Measurements from ENCODE around the gene NEK6.

The NEK6 gene

GRCh38 chr9:124356745-124357390 is 99.1 kb downstream of the NEK6 start:
- H3K4me1 ChIP-seq (ENCODE audit: control insufficient read depth, insufficient read depth, low read depth, low read length), result peaks cover 35% of the 10 kb centered on the region
- WGBS, result 97% methylated on average over 16 of the region's 19 CpGs

GRCh38 chr9:124357721-124358361 is 100.1 kb downstream of the NEK6 start:
- no peaks in the 10 kb centered on the region for H3K9me3 ChIP-seq (ENCODE audit: control insufficient read depth, low read length)
- no peak overlapping the region for H3K9ac ChIP-seq (ENCODE audit: low read length)
- H3K18ac ChIP-seq (ENCODE audit: low read depth in 1 of 2, low read length in 2 of 2), result no peak overlapping the region
- no peak overlapping the region for H2AFZ ChIP-seq (ENCODE audit: low read depth, low read length)
- peaks cover 19% of the 10 kb centered on the region for H3K79me1 ChIP-seq (replicated peaks; ENCODE audit: low read length, poor library complexity, severe bottlenecking)
- no peaks in the 10 kb centered on the region for H3K27me3 ChIP-seq (ENCODE audit: control insufficient read depth in 1 of 2, insufficient read depth in 1 of 2, low read length in 2 of 2)
- H3K4ac ChIP-seq (ENCODE audit: low read depth in 1 of 2, low read length in 2 of 2), result no peak overlapping the region
- H3K27ac ChIP-seq (ENCODE audit: low read length, poor library complexity, severe bottlenecking), result no peak overlapping the region
- DNase-seq, result peak; percentile 28
- no peak overlapping the region for H2BK15ac ChIP-seq (ENCODE audit: low read depth, poor library complexity, severe bottlenecking)
- H3K23ac ChIP-seq (ENCODE audit: low read length in 2 of 2), result no peak overlapping the region
- peak overlapping the region in 1 of 2 experiments; percentile 25 for H2BK12ac ChIP-seq (ENCODE audit: low read length in 2 of 2)
- no peak overlapping the region for H3K4me3 ChIP-seq (ENCODE audit: insufficient read depth in 1 of 2, low read depth in 1 of 2, low read length in 2 of 2)
- H4K8ac ChIP-seq (ENCODE audit: low read length), result no peak overlapping the region
- WGBS, result 94% methylated on average over 13 of the region's 13 CpGs
- H4K91ac ChIP-seq (ENCODE audit: low read length), result no peak overlapping the region
- H3K14ac ChIP-seq (ENCODE audit: low read length in 2 of 2), result no peak overlapping the region
- H3K36me3 ChIP-seq (ENCODE audit: control insufficient read depth in 1 of 2, insufficient read depth in 2 of 2, low read depth in 1 of 2, low read length in 2 of 2), result peaks cover 48 to 52% of the 10 kb centered on the region in 2 experiments
- H2BK120ac ChIP-seq (ENCODE audit: low read depth, low read length), result no peak overlapping the region
- no peak overlapping the region for H2AK5ac ChIP-seq (ENCODE audit: low read length, severe bottlenecking)
- H2BK5ac ChIP-seq (ENCODE audit: low read depth, low read length, poor library complexity, severe bottlenecking), result no peak overlapping the region
- no peak overlapping the region for H3K4me2 ChIP-seq (ENCODE audit: low read length, poor library complexity, severe bottlenecking)
- peaks cover 34% of the 10 kb centered on the region for H3K4me1 ChIP-seq (ENCODE audit: control insufficient read depth, insufficient read depth, low read depth, low read length)

More at GRCh38 chr9:124356745-124357390, 99.1 kb downstream of the NEK6 start:
- Histone ChIP-seq H2AK5ac (ENCODE audit: low read length, severe bottlenecking) (no peak overlapping the region), H3K14ac (ENCODE audit: low read length in 2 of 2) (no peak overlapping the region), H3K23ac (ENCODE audit: low read length in 2 of 2) (no peak overlapping the region), H2BK12ac (ENCODE audit: low read length in 2 of 2) (no peak overlapping the region), H2BK120ac (ENCODE audit: low read depth, low read length) (no peak overlapping the region), H3K9me3 (ENCODE audit: control insufficient read depth, low read length) (no peaks in the 10 kb centered on the region), H2AFZ (ENCODE audit: low read depth, low read length) (no peak overlapping the region), H3K18ac (ENCODE audit: low read depth in 1 of 2, low read length in 2 of 2) (no peak overlapping the region), H2BK15ac (ENCODE audit: low read depth, poor library complexity, severe bottlenecking) (no peak overlapping the region), H3K4me3 (ENCODE audit: insufficient read depth in 1 of 2, low read depth in 1 of 2, low read length in 2 of 2) (no peak overlapping the region), H3K9ac (ENCODE audit: low read length) (no peak overlapping the region), H4K91ac (ENCODE audit: low read length) (no peak overlapping the region), H3K27me3 (ENCODE audit: control insufficient read depth in 1 of 2, insufficient read depth in 1 of 2, low read length in 2 of 2) (no peaks in the 10 kb centered on the region), H3K4me2 (ENCODE audit: low read length, poor library complexity, severe bottlenecking) (no peak overlapping the region), H4K8ac (ENCODE audit: low read length) (no peak overlapping the region), H2BK5ac (ENCODE audit: low read depth, low read length, poor library complexity, severe bottlenecking) (no peak overlapping the region), H3K79me1 (replicated peaks; ENCODE audit: low read length, poor library complexity, severe bottlenecking) (peaks cover 21% of the 10 kb centered on the region), H3K27ac (ENCODE audit: low read length, poor library complexity, severe bottlenecking) (no peak overlapping the region), H3K4ac (ENCODE audit: low read depth in 1 of 2, low read length in 2 of 2) (no peak overlapping the region), H3K36me3 (ENCODE audit: control insufficient read depth in 1 of 2, insufficient read depth in 2 of 2, low read depth in 1 of 2, low read length in 2 of 2) (peaks cover 57 to 60% of the 10 kb centered on the region in 2 experiments)
- no peak for DNase-seq

DNA sequence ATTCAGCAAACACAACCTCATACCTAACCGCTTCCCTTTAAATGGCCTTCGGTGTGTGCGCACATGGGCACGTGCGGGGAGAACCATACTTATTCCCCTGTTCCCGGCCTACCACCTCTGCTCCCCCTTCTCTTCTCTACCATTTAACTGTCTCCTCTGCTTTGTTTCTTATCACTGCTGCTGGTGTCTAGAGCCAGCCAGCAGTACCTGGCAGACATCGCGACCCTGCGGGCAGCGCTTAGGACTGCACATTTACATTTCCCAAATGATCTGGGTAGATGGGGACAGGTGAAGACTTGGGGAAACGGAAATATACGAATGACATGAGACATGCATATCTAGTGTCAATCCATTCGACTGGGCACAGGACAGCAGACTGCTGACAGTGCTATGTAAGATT is 100.9 kb downstream of the NEK6 start:
- Histone ChIP-seq H2AK5ac (ENCODE audit: low read length, severe bottlenecking) (no peak overlapping the region), H3K23ac (ENCODE audit: low read length in 2 of 2) (no peak overlapping the region), H3K4me1 (ENCODE audit: control insufficient read depth, insufficient read depth, low read depth, low read length) (peaks cover 30% of the 10 kb centered on the region), H2BK15ac (ENCODE audit: low read depth, poor library complexity, severe bottlenecking) (no peak overlapping the region), H3K4me2 (ENCODE audit: low read length, poor library complexity, severe bottlenecking) (no peak overlapping the region), H3K4me3 (ENCODE audit: insufficient read depth in 1 of 2, low read depth in 1 of 2, low read length in 2 of 2) (no peak overlapping the region), H3K18ac (ENCODE audit: low read depth in 1 of 2, low read length in 2 of 2) (no peak overlapping the region), H2BK12ac (ENCODE audit: low read length in 2 of 2) (no peak overlapping the region), H3K27ac (ENCODE audit: low read length, poor library complexity, severe bottlenecking) (no peak overlapping the region), H3K14ac (ENCODE audit: low read length in 2 of 2) (no peak overlapping the region), H2AFZ (ENCODE audit: low read depth, low read length) (no peak overlapping the region), H4K91ac (ENCODE audit: low read length) (no peak overlapping the region), H2BK120ac (ENCODE audit: low read depth, low read length) (no peak overlapping the region), H4K8ac (ENCODE audit: low read length) (peak overlapping the region; percentile 0), H3K9me3 (ENCODE audit: control insufficient read depth, low read length) (no peaks in the 10 kb centered on the region), H2BK5ac (ENCODE audit: low read depth, low read length, poor library complexity, severe bottlenecking) (no peak overlapping the region), H3K9ac (ENCODE audit: low read length) (no peak overlapping the region), H3K27me3 (ENCODE audit: control insufficient read depth in 1 of 2, insufficient read depth in 1 of 2, low read length in 2 of 2) (no peaks in the 10 kb centered on the region), H3K79me1 (replicated peaks; ENCODE audit: low read length, poor library complexity, severe bottlenecking) (peaks cover 24% of the 10 kb centered on the region), H3K36me3 (ENCODE audit: control insufficient read depth in 1 of 2, insufficient read depth in 2 of 2, low read depth in 1 of 2, low read length in 2 of 2) (peaks cover 48% of the 10 kb centered on the region in 2 experiments), H3K4ac (ENCODE audit: low read depth in 1 of 2, low read length in 2 of 2) (no peak overlapping the region)
- no peak for DNase-seq
- 97% methylated on average over 13 of the region's 13 CpGs for WGBS

DNA sequence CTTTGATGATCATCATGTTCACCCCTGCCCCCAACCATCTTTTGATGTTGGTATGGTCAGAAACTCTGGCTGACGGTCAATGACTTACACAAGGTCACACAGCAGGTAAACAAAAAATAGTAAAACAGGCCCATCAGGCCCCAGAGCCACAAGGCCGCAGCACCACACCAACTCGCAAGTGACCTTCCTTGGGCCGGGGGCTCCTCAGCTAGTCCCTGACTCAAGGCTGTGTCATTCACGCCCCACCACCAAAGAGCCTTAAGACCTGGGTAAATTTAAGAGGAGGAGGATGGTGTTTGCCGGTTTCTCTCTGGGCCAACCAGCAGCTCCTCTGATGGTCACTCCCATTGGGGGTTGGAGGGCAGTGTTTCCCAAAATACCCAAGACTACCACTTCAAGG is 101.7 kb downstream of the NEK6 start:
- Histone ChIP-seq H2BK12ac (ENCODE audit: low read length in 2 of 2) (no peak overlapping the region), H3K4me1 (ENCODE audit: control insufficient read depth, insufficient read depth, low read depth, low read length) (peaks cover 26% of the 10 kb centered on the region), H4K91ac (ENCODE audit: low read length) (no peak overlapping the region), H2BK5ac (ENCODE audit: low read depth, low read length, poor library complexity, severe bottlenecking) (no peak overlapping the region), H3K4me3 (ENCODE audit: insufficient read depth in 1 of 2, low read depth in 1 of 2, low read length in 2 of 2) (no peak overlapping the region), H3K27ac (ENCODE audit: low read length, poor library complexity, severe bottlenecking) (no peak overlapping the region), H3K27me3 (ENCODE audit: control insufficient read depth in 1 of 2, insufficient read depth in 1 of 2, low read length in 2 of 2) (no peaks in the 10 kb centered on the region), H2BK120ac (ENCODE audit: low read depth, low read length) (no peak overlapping the region), H3K4ac (ENCODE audit: low read depth in 1 of 2, low read length in 2 of 2) (no peak overlapping the region), H3K36me3 (ENCODE audit: control insufficient read depth in 1 of 2, insufficient read depth in 2 of 2, low read depth in 1 of 2, low read length in 2 of 2) (peaks cover 47 to 50% of the 10 kb centered on the region in 2 experiments), H3K9ac (ENCODE audit: low read length) (no peak overlapping the region), H2BK15ac (ENCODE audit: low read depth, poor library complexity, severe bottlenecking) (no peak overlapping the region), H3K9me3 (ENCODE audit: control insufficient read depth, low read length) (no peaks in the 10 kb centered on the region), H3K23ac (ENCODE audit: low read length in 2 of 2) (no peak overlapping the region), H3K4me2 (ENCODE audit: low read length, poor library complexity, severe bottlenecking) (no peak overlapping the region), H3K18ac (ENCODE audit: low read depth in 1 of 2, low read length in 2 of 2) (no peak overlapping the region), H3K14ac (ENCODE audit: low read length in 2 of 2) (no peak overlapping the region), H2AK5ac (ENCODE audit: low read length, severe bottlenecking) (no peak overlapping the region), H4K8ac (ENCODE audit: low read length) (no peak overlapping the region), H3K79me1 (replicated peaks; ENCODE audit: low read length, poor library complexity, severe bottlenecking) (peaks cover 27% of the 10 kb centered on the region), H2AFZ (ENCODE audit: low read depth, low read length) (no peak overlapping the region)
- 98% methylated on average over 6 of the region's 6 CpGs for WGBS
- no peak for DNase-seq

Measured in mesenchymal stem cell (in vitro differentiated cells and primary cell).